IMR-90 (cell line): ENCODE data around the gene TROAP. TPM values are rescaled to one million over a fixed set of nuclear protein-coding genes. Genes with fewer than 3 reads are reported as not detected.

Source experiments
- ATAC-seq: fragments of 200-7000 bp; cut with Tn5 transposase; 2 replicates; pipeline ENCODE4 v1.9.1; 2020; ENCODE audit warnings: low read depth, mild to moderate bottlenecking, moderate library complexity
- BruUV-seq: library from RNA; stranded (reverse); fragments of 400-500 nt; replicated peaks from 2 replicates; lab custom pipeline; 2021; lab: Mats Ljungman, UMichigan
- CTCF ChIA-PET: fragments of 300-600 bp; formaldehyde crosslinking; extraction: SDS; loops from one replicate; lab custom pipeline; 2021; ENCODE audit warnings: antibody characterized with exemption; lab: Yijun Ruan, JAX
- POLR2A ChIA-PET: fragments of 300-600 bp; sonication (Branson Sonifier 250); formaldehyde crosslinking; loops from one replicate; lab custom pipeline; 2022; ENCODE audit warnings: antibody characterized with exemption; ENCODE audit not compliant: unreplicated experiment; lab: Charles Lee
- DNase-seq: peaks from one replicate; pipeline ENCODE4 v3.0.0; 2013
- H2AFZ ChIP-seq: replicated peaks from 2 replicates; pipeline ENCODE3; 2013; ENCODE audit warnings: low read length, mild to moderate bottlenecking; ENCODE audit not compliant: poor library complexity
- H2AK5ac ChIP-seq: 2 replicates; pipeline ENCODE4 v1.6.1; 2013; ENCODE audit warnings: low read depth, low read length, inconsistent platforms
- H2AK9ac ChIP-seq: replicated peaks from 2 replicates; pipeline ENCODE3; 2013; ENCODE audit warnings: mild to moderate bottlenecking, low read depth, low read length, moderate library complexity; ENCODE audit not compliant: poor library complexity
- H2BK120ac ChIP-seq: 2 replicates; pipeline ENCODE4 v1.6.1; 2013; ENCODE audit warnings: low read depth, low read length, inconsistent platforms
- H2BK15ac ChIP-seq: 3 replicates; pipeline ENCODE4 v1.6.1; 2013; ENCODE audit warnings: low read depth, low read length, inconsistent platforms
- H2BK20ac ChIP-seq: 2 replicates; pipeline ENCODE4 v1.6.1; 2013; ENCODE audit warnings: low read depth, mild to moderate bottlenecking, inconsistent platforms, low read length, moderate library complexity
- H2BK5ac ChIP-seq: 2 replicates; pipeline ENCODE4 v1.6.1; 2013; ENCODE audit warnings: mild to moderate bottlenecking, low read depth, low read length, inconsistent platforms; ENCODE audit not compliant: poor library complexity, severe bottlenecking
- H3K14ac ChIP-seq: replicated peaks from 2 replicates; pipeline ENCODE4 v1.6.1; 2013; ENCODE audit warnings: low read depth, low read length, inconsistent platforms
- H3K18ac ChIP-seq: 2 replicates; pipeline ENCODE4 v1.6.1; 2013; ENCODE audit warnings: low read depth, low read length, control low read depth
- H3K23ac ChIP-seq: 2 replicates; pipeline ENCODE4 v1.6.1; 2013; ENCODE audit warnings: low read depth, low read length, inconsistent platforms
- H3K27ac ChIP-seq: 2 replicates; pipeline ENCODE4 v1.5.1; 2013; ENCODE audit warnings: mild to moderate bottlenecking, control low read depth, low read length; ENCODE audit not compliant: insufficient read depth
- H3K27me3 ChIP-seq: 2 replicates; pipeline ENCODE4 v1.6.1; 2013; ENCODE audit warnings: low read length; ENCODE audit not compliant: control insufficient read depth, insufficient read depth
- H3K36me3 ChIP-seq: 2 replicates; pipeline ENCODE4 v1.6.1; 2013; ENCODE audit warnings: low read length, mixed read lengths; ENCODE audit not compliant: control insufficient read depth, insufficient read depth
- H3K4ac ChIP-seq: 2 replicates; pipeline ENCODE4 v1.6.1; 2013; ENCODE audit warnings: low read depth, low read length, inconsistent platforms
- H3K4me1 ChIP-seq: 2 replicates; pipeline ENCODE4 v1.6.1; 2013; ENCODE audit warnings: low read length, mixed read lengths; ENCODE audit not compliant: control insufficient read depth, insufficient read depth
- H3K4me2 ChIP-seq: 2 replicates; pipeline ENCODE4 v1.6.1; 2013; ENCODE audit warnings: low read depth, mild to moderate bottlenecking, control low read depth, low read length, moderate library complexity
- H3K4me3 ChIP-seq: 2 replicates; pipeline ENCODE4 v1.5.1; 2013; ENCODE audit warnings: low read depth, mild to moderate bottlenecking, control low read depth, low read length, moderate library complexity; ENCODE audit not compliant: insufficient read depth
- H3K56ac ChIP-seq: 2 replicates; pipeline ENCODE4 v1.6.1; 2013; ENCODE audit warnings: low read length, inconsistent platforms; ENCODE audit not compliant: insufficient read depth; ENCODE audit errors: extremely low read depth
- H3K79me1 ChIP-seq, 2 experiments: 2 replicates each; pipeline ENCODE4 v1.6.1; 2013; ENCODE audit warnings: low read length in 2 of 2, inconsistent platforms in 1 of 2, low read depth in 1 of 2
- H3K9ac ChIP-seq: 2 replicates; pipeline ENCODE4 v1.6.1; 2013; ENCODE audit warnings: low read depth, low read length, control low read depth
- H3K9me1 ChIP-seq: 2 replicates; pipeline ENCODE4 v1.6.1; 2013; ENCODE audit warnings: low read length, inconsistent platforms; ENCODE audit not compliant: insufficient read depth
- H3K9me3 ChIP-seq: 2 replicates; pipeline ENCODE4 v1.6.1; 2013; ENCODE audit warnings: low read length; ENCODE audit not compliant: control insufficient read depth, insufficient read depth
- H4K20me1 ChIP-seq: 2 replicates; pipeline ENCODE4 v1.6.1; 2013; ENCODE audit warnings: low read length, inconsistent platforms; ENCODE audit not compliant: insufficient read depth
- H4K5ac ChIP-seq: 2 replicates; pipeline ENCODE4 v1.6.1; 2013; ENCODE audit warnings: mild to moderate bottlenecking, low read depth, low read length, control low read depth
- H4K8ac ChIP-seq, 2 experiments: 2 replicates each; pipeline ENCODE4 v1.6.1; 2013; ENCODE audit warnings: low read depth in 2 of 2, low read length in 2 of 2, control low read depth in 1 of 2, inconsistent platforms in 1 of 2
- H4K91ac ChIP-seq: 2 replicates; pipeline ENCODE4 v1.6.1; 2013; ENCODE audit warnings: low read depth, low read length, inconsistent platforms; ENCODE audit not compliant: insufficient read depth
- MXI1 ChIP-seq: IDR thresholded peaks from 2 replicates; pipeline ENCODE4 v1.6.1; 2012; ENCODE audit warnings: low read depth, mild to moderate bottlenecking, low read length, moderate library complexity, borderline replicate concordance
- RFX5 ChIP-seq: IDR thresholded peaks from 2 replicates; pipeline ENCODE4 v1.8.0; 2012; ENCODE audit warnings: low read depth, mild to moderate bottlenecking, low read length, moderate library complexity
- WGBS, 2 experiments: methylation state at CpG; one replicate each; pipeline versions ENCODE4 v1.1.5 to v1.1.7; 2013; ENCODE audit warnings: missing lambda C conversion rate in 2 of 2; ENCODE audit not compliant: insufficient read length in 1 of 2; ENCODE audit errors: extremely low coverage in 2 of 2; 5-methylcytosine and 5-hydroxymethylcytosine counted together
- dilution Hi-C: fragments of 300-500 bp; cut with HindIII; formaldehyde crosslinking; loops from one replicate; pipeline ENCODE4 v1.14.3; 2018; ENCODE audit warnings: low sequenced_read_pairs; ENCODE audit not compliant: unreplicated experiment
- in situ Hi-C: fragments of 300-500 bp; cut with MboI; formaldehyde crosslinking; loops from 3 replicates; pipeline ENCODE4 v1.14.3; 2019; ENCODE audit warnings: low sequenced_read_pairs, inconsistent platforms, mixed read lengths
- intact Hi-C: fragments of 100-400 bp; cut with micrococcal nuclease; formaldehyde crosslinking; loops from 2 replicates; pipeline ENCODE4 v1.10.0; 2022
- polyA plus RNA-seq, 3 experiments: library from polyadenylated mRNA; depleted of rRNA; stranded (reverse); fragments of >200 nt; gene quantifications; 2 replicates each; pipeline ENCODE4 v1.2.3, GENCODE V29; 2012; ENCODE audit warnings: low replicate concordance in 1 of 3
- total RNA-seq: library from RNA; depleted of rRNA; stranded (reverse); fragments of >200 nt; gene quantifications from 2 replicates; pipeline ENCODE4 v1.2.3, GENCODE V29; 2012

TROAP gene
- total and polyA plus RNA-seq, 2 of the 4 experiments (the other 2 are of a cell fraction) = 21.5 to 29.3 TPM

DNA sequence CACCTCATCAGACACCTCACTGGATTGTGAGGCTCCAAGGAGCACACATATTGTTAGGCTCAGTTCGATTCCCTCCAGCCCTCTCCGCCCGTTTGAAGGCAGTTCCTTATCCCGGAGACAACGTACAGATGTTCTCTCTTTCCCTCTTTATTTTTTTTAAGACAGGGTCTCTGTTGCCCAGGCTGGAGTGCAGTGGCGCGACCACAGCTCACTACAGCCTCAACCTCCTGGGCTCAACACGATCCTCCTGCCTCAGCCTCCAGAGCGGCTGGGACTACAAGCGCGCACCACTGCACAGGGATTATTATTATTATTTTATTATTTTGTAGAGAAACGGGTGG, 718 bp upstream of the TROAP start:
- Histone ChIP-seq H3K27ac (peak overlapping the region; percentile 72), H3K9me1 (no peaks in the 10 kb centered on the region; the same call in 1 of the 2 replicates), H2BK120ac (no peak overlapping the region), H3K4me3 (peak overlapping the region; percentile 82), H4K20me1 (no peaks in the 10 kb centered on the region), H3K23ac (peak overlapping the region; percentile 92), H4K8ac (peak overlapping the region; percentile 72 to 89), H3K79me1 (peaks cover 9 to 41% of the 10 kb centered on the region in 2 experiments; a peak in 3 of 4 replicates), H3K4me2 (peak overlapping the region; percentile 41), H3K18ac (no peak overlapping the region), H3K36me3 (no peaks in the 10 kb centered on the region), H2BK20ac (no peak overlapping the region), H3K9me3 (no peaks in the 10 kb centered on the region), H2AK9ac (peak overlapping the region; percentile 91), H4K91ac (no peak overlapping the region), H2AFZ (peak overlapping the region; percentile 100), H2AK5ac (peak overlapping the region; percentile 25; the same call in 1 of the 2 replicates), H3K14ac (peak overlapping the region; percentile 98), H3K9ac (peak overlapping the region; percentile 81), H2BK15ac (no peak overlapping the region), H3K4me1 (peaks cover 9% of the 10 kb centered on the region; the same call in 1 of the 2 replicates), H2BK5ac (no peak overlapping the region), H3K4ac (peak overlapping the region; percentile 90), H4K5ac (peak overlapping the region; percentile 55), H3K27me3 (no peaks in the 10 kb centered on the region), H3K56ac (no peak overlapping the region)
- CTCF ChIA-PET = interaction anchor here (0.7 to 1.7 kb wide), 3 partner anchors 9 to 101 kb away, joined by 3 to 9 read pairs (median 7); partner anchors contain the start of gene C1QL4
- BruUV-seq = no TSS peak
- intact Hi-C loops = no loop called here
- POLR2A ChIA-PET = interaction anchor here (1.6 kb wide), 1 partner anchor 10 kb away, joined by 4 read pairs; no protein-coding TSS in a partner anchor
- TF ChIP-seq RFX5 (no peak), MXI1 (no peak)
- WGBS, 2 experiments = 63% methylated on average over 3 of the region's 12 CpGs; no CpG with 5 or more reads in 1 of the 2 experiments
- dilution Hi-C loops = no loop called here
- ATAC-seq (no peak), DNase-seq (no peak)
- in situ Hi-C loops = no loop called here
